Epithelial cell of proximal tubule (primary cell): ENCODE measurements around the gene MT1E. TPM values are rescaled to one million over a fixed set of nuclear protein-coding genes. Genes with fewer than 3 reads are reported as not detected.

Experiments
- DNase-seq: peaks from one replicate; pipeline ENCODE4 v3.0.0-alpha.2; 2011; ENCODE audit warnings: low read depth
- H3K4me3 ChIP-seq: 2 replicates; pipeline ENCODE4 v1.5.1; 2011; ENCODE audit warnings: low read depth, mild to moderate bottlenecking, low read length
- CTCF ChIP-seq: conservative IDR thresholded peaks from 2 replicates; pipeline ENCODE4 v1.5.1; 2012; ENCODE audit warnings: low read depth, mild to moderate bottlenecking, low read length
- total RNA-seq: library from RNA; depleted of rRNA; stranded (reverse); fragments of >200 nt; gene quantifications from 2 replicates; pipeline ENCODE4 v1.2.3, GENCODE V29; 2015

MT1E gene
- total RNA-seq, 1 donor from 2014 or later: 1,203 TPM

GRCh38 chr16:56607109-56607618 lies 18.4 kb upstream of the MT1E start:
- TF ChIP-seq CTCF: no peak
- peak overlapping the region; percentile 73 for H3K4me3 ChIP-seq
- DNase-seq: peak; percentile 95

- H3K4me3 ChIP-seq: peak overlapping the region; percentile 73
- no peak for DNase-seq
- TF ChIP-seq CTCF: no peak
Observed at GRCh38 chr16:56607675-56608042, 17.9 kb upstream of the MT1E start.

- no peak for DNase-seq
- H3K4me3 ChIP-seq: peak within 1 kb of the TSS; percentile 73
- TF ChIP-seq CTCF: no peak
Observed at GRCh38 chr16:56608043-56608875, 17.3 kb upstream of the MT1E start, which contains the start of gene MT2A. Gene MT2A, plus strand, starts transcription at chr16:56608584. Its CDS starts 72 bp downstream, at chr16:56608656.

- peak overlapping the region; percentile 73 for H3K4me3 ChIP-seq
- DNase-seq: no peak
- no peak for TF ChIP-seq CTCF
Observed at GRCh38 chr16:56608876-56609462, 16.6 kb upstream of the MT1E start.

GRCh38 chr16:56609463-56609921 lies 16.1 kb upstream of the MT1E start:
- no peak for TF ChIP-seq CTCF
- H3K4me3 ChIP-seq: peak overlapping the region; percentile 73
- DNase-seq: no peak

GRCh38 chr16:56610017-56610608 lies 15.5 kb upstream of the MT1E start:
- peak; percentile 87 for DNase-seq
- TF ChIP-seq CTCF: no peak
- peak overlapping the region; percentile 73 for H3K4me3 ChIP-seq
